Activated CD4-positive, alpha-beta T cell treated with anti-CD3 and anti-CD28 coated beads for 36 hours (primary cell): ENCODE results near the gene FILIP1. TPM values are rescaled to one million over a fixed set of nuclear protein-coding genes. Genes with fewer than 3 reads are reported as not detected.
A peak's percentile ranks its signal among the peaks of the same experiment; 100 is the strongest.

ENCODE experiments used
- ATAC-seq: fragments of 200-7000 bp; cut with Tn5 transposase; one replicate; pipeline ENCODE4 v1.10.0; 2021; ENCODE audit warnings: mild to moderate bottlenecking, moderate library complexity
- CTCF ChIA-PET: fragments of 350-600 bp; sonication (Branson Sonifier 250); formaldehyde crosslinking; loops from one replicate; lab custom pipeline; 2021; ENCODE audit warnings: antibody characterized with exemption; lab: Charles Lee
- POLR2A ChIA-PET: fragments of 350-600 bp; sonication (Branson Sonifier 250); formaldehyde crosslinking; loops from one replicate; lab custom pipeline; 2021; ENCODE audit warnings: antibody characterized with exemption, inconsistent platforms; lab: Charles Lee
- DNase-seq: peaks from one replicate; pipeline ENCODE4 v3.0.0-alpha.2; 2020
- H3K27ac Mint-ChIP-seq: one replicate; pipeline ENCODE4 v1.8.0; 2021; ENCODE audit warnings: mixed read lengths
- H3K27me3 Mint-ChIP-seq: one replicate; pipeline ENCODE4 v1.8.0; 2021; ENCODE audit warnings: mixed read lengths
- H3K36me3 Mint-ChIP-seq: one replicate; pipeline ENCODE4 v1.8.0; 2021; ENCODE audit warnings: low read depth, mixed read lengths
- H3K4me1 Mint-ChIP-seq: one replicate; pipeline ENCODE4 v1.8.0; 2021; ENCODE audit warnings: mixed read lengths
- H3K4me3 Mint-ChIP-seq: one replicate; pipeline ENCODE4 v1.8.0; 2021; ENCODE audit warnings: mild to moderate bottlenecking, moderate library complexity, mixed read lengths
- H3K9me3 Mint-ChIP-seq: one replicate; pipeline ENCODE4 v1.8.0; 2021; ENCODE audit warnings: low read depth, mixed read lengths
- intact Hi-C, 2 experiments: fragments of 100-400 bp; cut with DNase I in 1 of 2; cut with micrococcal nuclease in 1 of 2; formaldehyde crosslinking; loops; one replicate each; pipeline versions ENCODE4 v1.14.2 to v1.15.1; 2022 to 2024; cut with DNase I, micrococcal nuclease
- total RNA-seq, 2 experiments: library from RNA; stranded (reverse); gene quantifications; one replicate each; pipeline ENCODE4 v1.2.3, GENCODE V29; 2021

Gene FILIP1
- total RNA-seq, 2 experiments from 2014 or later = not detected

DNA sequence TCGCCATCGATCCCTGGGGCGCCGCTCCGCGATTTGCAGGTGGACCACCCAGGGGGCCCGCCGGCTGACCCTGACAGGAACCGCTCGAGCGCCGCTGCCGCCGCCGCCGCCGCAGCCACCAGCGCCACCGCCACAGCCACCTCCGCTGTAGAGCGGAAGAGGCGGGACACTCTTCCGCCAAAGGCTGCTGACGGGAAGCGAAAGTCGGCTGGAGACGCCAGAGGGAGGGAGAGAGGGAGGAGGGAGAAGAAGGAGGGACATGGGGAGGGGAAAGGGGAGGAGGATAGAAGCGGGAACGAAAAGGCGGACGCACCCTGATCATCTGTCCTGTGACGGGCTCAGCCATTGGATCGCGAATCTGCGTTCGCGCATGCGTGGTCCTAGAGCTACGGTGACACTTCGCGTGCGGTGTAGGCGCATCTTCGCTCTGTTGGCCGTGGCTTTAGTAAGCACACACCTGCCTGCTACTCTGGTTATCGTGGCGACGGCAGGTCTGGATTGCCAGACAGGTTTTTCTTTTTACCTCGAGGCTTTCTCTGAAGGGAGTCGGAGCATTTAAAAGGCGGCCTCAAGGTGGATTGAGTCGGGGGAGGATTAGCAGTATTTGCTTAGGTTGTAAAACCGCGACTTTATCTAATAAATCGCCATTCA, 208.8 kb downstream of the FILIP1 start, which contains the start of gene TMEM30A:
Gene TMEM30A, minus strand, starts transcription at position 161 of the 651 bp plus-strand sequence. Its CDS starts 154 bp downstream, at position 7.
- H3K4me1 Mint-ChIP-seq = peaks cover 48% of the 10 kb centered on the region
- intact Hi-C loops = loop anchor here (1.0 to 10.0 kb wide), 9 partner anchors 18 to 1763 kb away; partner anchors contain the start of genes COX7A2 (in 2 of the 2), SENP6 (in 2 of the 2), EEF1A1 (in 1 of the 2) and MYO6 (in 1 of the 2)
- no peak within 1 kb of the TSS for H3K27ac Mint-ChIP-seq
- peak; percentile 97 for ATAC-seq
- peaks cover 6% of the 10 kb centered on the region for H3K36me3 Mint-ChIP-seq
- peak; percentile 98 for DNase-seq
- no peak within 1 kb of the TSS for H3K4me3 Mint-ChIP-seq
- no peaks in the 10 kb centered on the region for H3K9me3 Mint-ChIP-seq
- ChIA-PET CTCF (interaction anchor here (0.7 to 2.3 kb wide), 7 partner anchors 11 to 319 kb away, joined by 3 to 18 read pairs (median 4); no protein-coding TSS in a partner anchor), POLR2A (interaction anchor here (0.6 to 2.3 kb wide), 4 partner anchors 17 to 83 kb away, joined by 3 to 7 read pairs (median 4); partner anchors contain the start of gene COX7A2)
- H3K27me3 Mint-ChIP-seq = no peaks in the 10 kb centered on the region

DNA sequence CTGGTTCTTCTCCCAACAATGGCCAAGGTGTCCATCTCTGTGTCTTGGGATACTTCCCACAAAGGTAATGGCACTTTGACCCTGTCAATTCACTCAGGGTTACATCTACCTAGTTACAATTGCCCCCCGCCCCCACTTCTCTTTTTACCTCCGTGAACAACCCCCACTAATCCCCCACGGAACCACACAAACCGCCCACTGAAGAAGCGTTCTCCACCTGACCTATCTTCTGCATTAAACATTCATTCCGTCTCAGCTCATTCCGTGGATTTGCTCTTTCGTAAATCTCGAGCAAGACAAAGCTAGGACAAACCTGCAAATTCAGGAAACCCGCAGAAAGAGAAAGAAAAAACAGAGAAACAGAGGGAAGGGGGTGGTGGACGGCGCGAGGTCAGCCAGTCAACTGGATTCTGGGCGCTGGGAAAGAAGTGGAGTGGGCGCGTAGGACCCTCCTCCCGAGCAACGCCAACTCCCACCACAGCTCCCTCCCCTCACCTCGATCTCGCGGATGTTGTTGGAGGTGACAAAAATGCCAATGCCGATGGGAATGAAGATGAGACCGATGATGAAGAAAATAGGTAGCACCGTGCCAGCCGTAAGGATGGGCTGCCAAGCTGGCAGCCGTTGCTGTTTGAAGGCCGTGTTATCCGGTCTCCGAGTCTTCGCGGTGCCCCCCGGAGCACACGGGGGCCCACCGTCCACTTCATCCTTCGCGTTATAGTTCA, 209.5 kb downstream of the FILIP1 start:
- H3K9me3 Mint-ChIP-seq = no peaks in the 10 kb centered on the region
- DNase-seq = peak; percentile 35
- no peaks in the 10 kb centered on the region for H3K27me3 Mint-ChIP-seq
- ChIA-PET POLR2A (interaction anchor here (0.7 to 2.3 kb wide), 3 partner anchors 16 to 1833 kb away, joined by 3 to 7 read pairs (median 3); partner anchors contain the start of gene COX7A2), CTCF (interaction anchor here (0.7 to 2.3 kb wide), 6 partner anchors 11 to 320 kb away, joined by 3 to 18 read pairs (median 4); no protein-coding TSS in a partner anchor)
- ATAC-seq = peak; percentile 3
- H3K4me3 Mint-ChIP-seq = no peak overlapping the region
- peaks cover 4% of the 10 kb centered on the region for H3K36me3 Mint-ChIP-seq
- peaks cover 55% of the 10 kb centered on the region for H3K4me1 Mint-ChIP-seq
- no peak overlapping the region for H3K27ac Mint-ChIP-seq
- intact Hi-C loops = loop anchor here (1.0 to 10.0 kb wide), 9 partner anchors 17 to 1763 kb away; partner anchors contain the start of genes COX7A2 (in 2 of the 2), SENP6 (in 2 of the 2), EEF1A1 (in 1 of the 2) and MYO6 (in 1 of the 2)

DNA sequence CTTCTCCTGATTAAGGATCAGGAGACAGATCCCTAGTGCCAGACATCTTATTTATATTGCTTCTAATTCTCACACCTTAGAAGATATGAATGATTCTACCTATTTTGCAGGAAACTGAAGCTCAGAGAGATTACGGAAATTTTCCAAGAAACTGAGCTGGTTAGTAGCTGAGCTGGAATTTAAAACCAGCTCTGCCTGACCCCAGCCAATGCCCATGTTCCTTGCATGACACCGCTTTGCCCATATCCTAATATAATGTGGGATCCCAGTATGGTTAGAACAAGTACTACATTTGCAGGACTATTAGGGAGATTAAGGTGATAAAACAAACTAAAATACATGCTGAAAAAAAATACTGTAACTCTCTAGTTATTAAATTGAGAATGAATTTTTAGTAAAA, 210.9 kb downstream of the FILIP1 start:
- DNase-seq (no peak), ATAC-seq (no peak)
- Mint-ChIP-seq H3K9me3 (no peaks in the 10 kb centered on the region), H3K27me3 (no peaks in the 10 kb centered on the region), H3K36me3 (peaks cover 4% of the 10 kb centered on the region), H3K27ac (peak overlapping the region; percentile 56), H3K4me1 (peaks cover 63% of the 10 kb centered on the region), H3K4me3 (no peak overlapping the region)
- POLR2A ChIA-PET = interaction anchor here (0.6 kb wide), 1 partner anchor 1821 kb away, joined by 3 read pairs; the partner anchor contains the start of gene MTO1
- CTCF ChIA-PET = interaction anchor here (0.5 to 1.9 kb wide), 6 partner anchors 10 to 1629 kb away, joined by 3 to 14 read pairs (median 4); partner anchors contain the start of gene SLC17A5
- intact Hi-C loops = loop anchor here in 1 of 2 experiments (5.0 to 10.0 kb wide), 2 partner anchors 465 to 1698 kb away; partner anchors contain the start of gene MYO6

DNA sequence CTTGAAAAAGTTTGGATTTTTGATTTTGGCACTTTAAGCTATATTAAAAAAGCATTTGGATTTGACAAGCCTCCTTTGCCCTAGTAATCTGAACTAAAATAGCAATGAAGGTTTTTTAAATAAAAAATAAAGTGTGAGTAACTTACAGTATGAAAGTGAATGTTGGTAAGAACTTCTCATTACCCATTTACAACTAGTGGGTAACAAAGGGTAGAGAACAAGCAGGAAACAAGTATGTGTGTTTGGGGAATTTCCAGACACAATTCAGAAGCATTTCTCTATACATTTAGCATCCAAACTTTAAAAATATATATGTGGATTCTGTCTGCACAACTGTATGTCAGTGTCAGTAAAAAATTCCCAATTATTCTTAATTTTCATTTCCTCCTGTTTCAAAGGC, 211.9 kb downstream of the FILIP1 start:
- POLR2A ChIA-PET = no interaction called here
- Mint-ChIP-seq H3K9me3 (no peaks in the 10 kb centered on the region), H3K36me3 (peaks cover 9% of the 10 kb centered on the region), H3K4me1 (peaks cover 57% of the 10 kb centered on the region), H3K4me3 (peak overlapping the region; percentile 61), H3K27ac (peak overlapping the region; percentile 83), H3K27me3 (no peaks in the 10 kb centered on the region)
- ATAC-seq (no peak), DNase-seq (no peak)
- CTCF ChIA-PET = interaction anchor here (1.0 to 1.9 kb wide), 4 partner anchors 9 to 20 kb away, joined by 3 to 14 read pairs (median 5); no protein-coding TSS in a partner anchor
- intact Hi-C loops = loop anchor here in 1 of 2 experiments (5.0 to 10.0 kb wide), 2 partner anchors 466 to 1697 kb away; partner anchors contain the start of gene MYO6

DNA sequence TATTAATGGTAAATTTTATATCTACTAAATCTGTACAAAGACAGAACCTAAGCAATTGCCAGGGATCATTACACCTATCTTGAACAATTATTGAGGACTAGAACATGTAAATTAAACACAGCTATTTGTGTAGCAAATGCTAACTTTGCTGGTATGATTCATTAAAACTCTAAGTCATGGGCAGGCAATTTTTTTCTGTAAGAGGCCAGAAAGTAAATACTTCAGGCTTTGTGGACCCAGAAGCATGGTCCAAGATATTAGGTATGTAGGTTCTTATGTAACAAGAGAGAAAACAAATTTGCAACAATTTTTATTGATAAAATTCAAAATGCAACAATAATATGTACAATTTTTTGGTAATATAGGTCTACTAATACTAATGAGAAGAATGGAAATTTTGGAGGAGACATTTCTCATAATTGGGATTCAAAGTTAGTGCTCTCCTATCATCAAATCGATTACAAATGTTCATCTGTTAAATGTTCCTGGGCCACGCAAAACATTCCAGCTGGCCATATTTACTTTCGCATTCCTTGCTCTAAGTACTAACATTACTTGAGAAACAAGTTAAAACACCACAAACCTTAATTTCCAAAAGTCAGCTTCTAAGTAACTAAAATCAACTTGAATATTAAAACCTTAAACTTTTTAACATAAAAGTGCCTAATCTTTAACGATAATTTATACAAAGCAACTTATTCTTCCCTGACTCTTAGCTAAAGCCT, 213.3 kb downstream of the FILIP1 start:
- H3K27ac Mint-ChIP-seq = peak overlapping the region; percentile 53
- no peaks in the 10 kb centered on the region for H3K27me3 Mint-ChIP-seq
- ChIA-PET POLR2A (interaction anchor here (0.7 kb wide), 1 partner anchor 356 kb away, joined by 3 read pairs; no protein-coding TSS in a partner anchor), CTCF (interaction anchor here (1.0 to 4.3 kb wide), 5 partner anchors 9 to 79 kb away, joined by 4 to 29 read pairs (median 4); no protein-coding TSS in a partner anchor)
- H3K4me3 Mint-ChIP-seq = no peak overlapping the region
- DNase-seq = no peak
- peaks cover under 1% of the 10 kb centered on the region for H3K9me3 Mint-ChIP-seq
- ATAC-seq = no peak
- H3K4me1 Mint-ChIP-seq = peaks cover 63% of the 10 kb centered on the region
- H3K36me3 Mint-ChIP-seq = peaks cover 16% of the 10 kb centered on the region
- intact Hi-C loops = loop anchor here in 1 of 2 experiments (5.0 to 10.0 kb wide), 2 partner anchors 467 to 1695 kb away; partner anchors contain the start of gene MYO6

DNA sequence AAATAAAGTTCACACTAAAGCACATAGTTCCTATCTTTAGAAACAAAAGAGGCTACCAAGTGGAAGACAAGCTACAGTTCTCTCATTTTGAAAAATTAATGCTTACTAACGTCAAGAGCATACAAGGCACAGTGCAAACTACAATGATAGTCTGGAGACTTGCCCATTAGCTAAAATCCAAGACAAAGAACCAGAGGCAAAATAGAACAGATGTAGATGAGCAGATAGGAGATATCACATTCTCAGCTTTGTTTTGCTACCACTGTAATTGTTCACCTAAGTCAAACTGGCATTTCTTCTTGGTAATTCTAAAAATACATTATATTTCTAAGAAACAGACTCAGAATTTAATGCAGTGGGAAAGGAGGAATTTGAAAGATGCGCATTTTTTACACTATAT, 214.2 kb downstream of the FILIP1 start:
- ChIA-PET CTCF (interaction anchor here (1.2 to 4.3 kb wide), 4 partner anchors 9 to 71 kb away, joined by 4 to 29 read pairs (median 6); no protein-coding TSS in a partner anchor), POLR2A (no interaction called here)
- Mint-ChIP-seq H3K27me3 (no peaks in the 10 kb centered on the region), H3K9me3 (peaks cover 5% of the 10 kb centered on the region), H3K27ac (peak overlapping the region; percentile 69), H3K4me3 (no peak overlapping the region), H3K36me3 (peaks cover 22% of the 10 kb centered on the region), H3K4me1 (peaks cover 70% of the 10 kb centered on the region)
- intact Hi-C loops = no loop called here
- DNase-seq = no peak
- no peak for ATAC-seq

DNA sequence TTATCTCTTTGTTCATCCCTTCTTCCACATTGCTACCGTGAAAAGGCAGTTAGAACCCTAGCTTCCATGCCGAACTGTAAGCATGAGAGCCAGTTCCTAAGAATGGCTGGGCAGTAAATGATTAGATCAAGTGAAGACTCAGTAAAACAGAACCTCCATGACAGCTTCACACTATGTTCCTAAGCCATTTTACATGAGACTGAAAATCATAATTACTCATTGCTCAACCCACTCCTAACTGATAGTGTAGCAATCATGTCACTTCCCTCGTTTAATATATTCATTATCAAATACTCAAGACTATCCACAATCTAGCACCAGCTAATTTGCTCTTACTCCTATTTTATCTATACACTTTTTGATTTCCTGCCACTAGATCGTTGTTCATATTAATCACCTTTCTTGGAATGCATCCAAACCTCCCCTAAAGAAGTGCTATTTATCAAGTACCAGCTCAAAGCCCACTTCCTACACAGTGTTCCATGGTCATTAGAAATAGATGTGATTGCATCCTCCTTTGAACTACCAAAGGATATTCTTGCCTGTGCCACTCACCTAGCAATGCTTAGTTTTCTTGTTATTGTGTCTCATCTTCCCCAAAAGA, 215.0 kb downstream of the FILIP1 start:
- intact Hi-C loops = no loop called here
- no peak for DNase-seq
- ChIA-PET CTCF (interaction anchor here (1.0 to 4.3 kb wide), 5 partner anchors 8 to 70 kb away, joined by 4 to 29 read pairs (median 4); no protein-coding TSS in a partner anchor), POLR2A (interaction anchor here (0.9 kb wide), 1 partner anchor 35 kb away, joined by 5 read pairs; the partner anchor contains the start of gene COX7A2)
- peak; percentile 81 for ATAC-seq
- Mint-ChIP-seq H3K27me3 (no peaks in the 10 kb centered on the region), H3K4me3 (peak overlapping the region; percentile 3), H3K27ac (peak overlapping the region; percentile 70), H3K36me3 (peaks cover 29% of the 10 kb centered on the region), H3K9me3 (peaks cover 5% of the 10 kb centered on the region), H3K4me1 (peaks cover 78% of the 10 kb centered on the region)

DNA sequence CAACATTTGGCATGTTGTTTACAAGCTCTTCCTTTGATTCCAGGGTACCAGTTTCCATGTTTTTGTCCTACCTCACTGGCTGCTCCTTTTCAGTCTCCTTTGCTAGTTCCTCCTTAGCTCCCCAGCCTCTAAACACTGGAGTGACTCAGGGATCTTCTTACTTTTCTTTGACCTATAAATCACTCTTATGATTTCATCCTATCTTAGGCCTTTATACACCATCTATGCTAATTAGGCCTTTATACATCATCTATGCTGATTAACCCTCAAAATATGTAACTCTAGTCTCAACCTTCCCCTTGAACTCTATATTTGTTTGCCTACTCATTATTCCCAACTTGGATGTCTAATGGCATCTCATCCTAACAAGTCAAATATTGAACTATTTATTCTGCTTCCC, 218.5 kb downstream of the FILIP1 start:
- no peaks in the 10 kb centered on the region for H3K27me3 Mint-ChIP-seq
- ChIA-PET POLR2A (no interaction called here), CTCF (interaction anchor here (0.7 to 2.1 kb wide), 4 partner anchors 8 to 252 kb away, joined by 3 to 17 read pairs (median 4); no protein-coding TSS in a partner anchor)
- H3K36me3 Mint-ChIP-seq = peaks cover 51% of the 10 kb centered on the region
- H3K27ac Mint-ChIP-seq = peak overlapping the region; percentile 62
- intact Hi-C loops = no loop called here
- ATAC-seq (peak; percentile 56), DNase-seq (no peak)
- peaks cover 79% of the 10 kb centered on the region for H3K4me1 Mint-ChIP-seq
- no peak overlapping the region for H3K4me3 Mint-ChIP-seq
- peaks cover 5% of the 10 kb centered on the region for H3K9me3 Mint-ChIP-seq

DNA sequence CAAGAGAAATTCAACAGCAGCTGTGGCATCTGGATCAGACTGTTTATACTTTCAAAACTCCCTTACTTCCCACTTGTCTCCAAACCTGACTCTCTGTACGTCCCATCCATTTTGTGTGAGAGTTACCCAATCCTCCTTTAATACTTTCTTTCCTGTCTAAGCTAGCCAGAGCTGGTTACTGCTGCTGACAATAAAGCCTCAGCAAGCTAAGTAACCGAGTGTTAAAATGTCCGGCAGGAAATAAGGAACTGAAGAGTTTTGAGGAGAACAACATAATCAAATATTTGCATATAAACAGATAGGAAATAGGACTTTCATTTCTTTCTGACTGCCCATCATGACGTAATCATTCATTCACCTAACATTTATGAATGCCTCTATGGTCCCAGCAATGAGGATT, 220.6 kb downstream of the FILIP1 start:
- H3K27ac Mint-ChIP-seq = peak overlapping the region; percentile 66
- H3K27me3 Mint-ChIP-seq = no peaks in the 10 kb centered on the region
- H3K4me3 Mint-ChIP-seq = no peak overlapping the region
- peaks cover 55% of the 10 kb centered on the region for H3K36me3 Mint-ChIP-seq
- ATAC-seq = no peak
- H3K9me3 Mint-ChIP-seq = peaks cover 5% of the 10 kb centered on the region
- intact Hi-C loops = no loop called here
- peaks cover 74% of the 10 kb centered on the region for H3K4me1 Mint-ChIP-seq
- DNase-seq = no peak
- POLR2A ChIA-PET = no interaction called here
- CTCF ChIA-PET = interaction anchor here (0.7 to 1.3 kb wide), 3 partner anchors 10 to 29 kb away, joined by 3 to 5 read pairs (median 4); partner anchors contain the start of genes COX7A2 and TMEM30A
